MM.1S (cell line): ENCODE measurements around the gene ARFGEF3.

ENCODE experiments used
- CTCF ChIP-seq: fragments of 300-600 bp; sonication (generic); IDR thresholded peaks from 2 replicates; pipeline ENCODE4 v1.5.1; 2016; ENCODE audit warnings: antibody characterized with exemption, low read length, mixed read lengths
- EZH2 ChIP-seq: fragments of 300-600 bp; sonication (generic); optimal IDR thresholded peaks from 2 replicates; pipeline ENCODE3; 2017; ENCODE audit warnings: low read depth, mild to moderate bottlenecking, antibody characterized with exemption, low read length, mixed read lengths

GRCh38 chr6:138231381-138231886 is 69.7 kb downstream of the ARFGEF3 start:
- TF ChIP-seq CTCF: no peak
- no peak for TF ChIP-seq EZH2
